ENCODE measurements around the gene GOLGA6L7.
A peak's percentile ranks its signal among the peaks of the same experiment; 100 is the strongest.
"Not testable (repeated sequence)": the region's sequence is repeated elsewhere in the genome, so short reads cannot be mapped to it uniquely, and the experiment has no call there.

GOLGA6L7 gene

DNA sequence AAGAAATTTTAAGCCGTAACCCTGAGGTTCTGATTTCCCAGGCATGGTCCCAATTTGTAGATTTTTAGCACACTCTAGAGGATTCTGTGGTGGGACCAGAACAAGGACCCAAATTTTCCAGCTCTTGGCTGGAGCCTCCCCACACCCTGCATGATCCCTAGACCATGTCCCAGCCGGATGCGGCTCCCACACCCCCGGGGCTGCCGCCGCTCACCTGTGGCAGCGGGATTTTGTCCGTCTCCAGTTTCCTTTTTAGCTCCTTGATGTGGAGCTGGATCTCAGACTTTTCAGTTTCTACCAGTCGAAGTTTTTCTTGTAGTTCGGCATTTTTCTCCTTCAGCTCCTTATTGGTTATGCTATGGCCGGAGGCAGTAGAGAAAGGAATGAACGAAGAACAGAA is 4.9 kb downstream of the GOLGA6L7 start:
- not testable (repeated sequence) for DNase-seq (ENCODE audit: low spot score)

GRCh38 chr15:28842210-28842609 is 6.2 kb downstream of the GOLGA6L7 start:
- not testable (repeated sequence) for DNase-seq (ENCODE audit: low spot score)

DNA sequence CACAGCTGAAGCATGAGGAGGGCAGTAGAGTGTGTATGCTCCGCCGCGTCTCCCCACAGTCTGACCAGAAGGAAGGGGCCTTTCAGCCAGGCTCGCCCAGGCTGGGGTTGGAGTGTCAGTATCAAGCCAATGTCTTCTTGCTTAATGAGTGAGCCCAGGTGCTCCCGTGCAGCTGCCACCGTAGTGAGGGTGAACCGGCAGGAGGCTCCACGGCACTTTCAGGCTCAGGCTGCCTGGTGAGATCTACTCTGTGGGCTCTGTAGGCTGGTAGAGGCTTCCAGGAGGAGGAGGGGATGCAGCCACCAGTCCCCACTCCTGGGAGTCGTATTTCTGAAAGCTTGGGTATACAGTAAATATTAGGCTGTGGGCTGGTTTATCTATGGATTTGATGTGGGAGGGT is 8.2 kb downstream of the GOLGA6L7 start:
- not testable (repeated sequence) for DNase-seq (ENCODE audit: low spot score)

DNA sequence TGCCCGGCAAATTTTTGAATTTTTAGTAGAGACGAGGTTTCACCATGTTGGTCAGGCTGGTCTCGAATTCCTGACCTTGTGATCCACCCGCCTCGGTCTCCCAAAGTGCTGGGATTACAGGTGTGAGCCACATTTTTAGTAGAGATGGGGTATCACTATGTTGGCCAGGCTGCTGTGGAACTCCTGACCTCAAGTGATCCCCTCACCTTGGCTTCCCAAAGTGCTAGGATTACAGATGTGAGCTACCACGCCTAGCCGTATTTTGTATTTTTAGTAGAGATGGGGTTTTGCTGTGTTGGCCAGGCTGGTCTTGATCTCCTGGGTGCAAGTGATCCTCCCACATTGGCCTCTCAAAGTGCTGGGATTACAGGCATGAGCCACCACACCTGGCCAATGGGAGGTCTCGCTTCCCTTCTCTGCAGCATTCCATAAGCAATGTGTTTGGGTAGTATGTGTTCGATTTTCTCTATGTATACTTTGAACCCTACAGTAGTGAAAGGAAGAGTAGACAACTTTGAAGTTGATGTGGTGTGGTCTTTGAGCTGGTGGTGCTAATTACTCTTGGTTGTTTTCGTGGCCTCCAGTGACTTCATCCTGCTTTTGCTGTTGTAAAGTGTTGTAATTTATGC is 13.4 kb downstream of the GOLGA6L7 start:
- not testable (repeated sequence) for DNase-seq (ENCODE audit: low spot score)

DNA sequence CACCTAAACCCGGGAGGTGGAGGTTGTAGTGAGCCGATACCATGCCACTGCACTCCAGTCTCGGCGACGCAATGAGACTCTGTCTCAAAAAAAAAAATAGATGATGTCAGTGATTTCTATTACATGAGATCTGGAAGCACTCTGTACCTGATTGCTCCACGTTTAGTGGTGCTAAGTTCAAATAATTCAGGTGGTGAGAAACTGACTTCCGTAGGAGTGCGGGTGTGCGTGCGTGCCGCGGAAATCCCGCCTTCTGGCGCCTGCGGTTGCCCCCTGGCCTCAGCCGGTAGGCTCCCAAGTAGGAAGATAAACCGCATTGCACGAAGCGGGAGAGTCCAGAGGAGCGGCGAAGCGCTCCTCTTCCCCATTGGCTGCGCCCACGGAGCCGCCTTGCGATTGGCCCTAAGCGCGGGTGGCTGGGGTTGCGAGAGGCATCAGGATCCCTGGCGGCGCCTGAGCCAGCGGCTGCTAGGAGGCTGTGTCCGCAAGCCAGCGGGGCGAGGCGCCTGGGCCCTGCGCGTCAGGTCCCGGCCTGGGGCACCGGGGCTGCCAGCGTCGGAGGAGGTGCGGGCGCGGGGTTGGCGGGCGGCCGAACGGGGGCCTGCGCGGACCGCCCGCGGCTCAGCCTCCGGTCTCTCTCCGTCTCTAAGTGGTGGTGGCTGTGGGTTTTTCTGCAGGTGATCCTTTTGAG is 16.4 kb downstream of the GOLGA6L7 start:
- DNase-seq (ENCODE audit: low spot score): peak; percentile 91

DNA sequence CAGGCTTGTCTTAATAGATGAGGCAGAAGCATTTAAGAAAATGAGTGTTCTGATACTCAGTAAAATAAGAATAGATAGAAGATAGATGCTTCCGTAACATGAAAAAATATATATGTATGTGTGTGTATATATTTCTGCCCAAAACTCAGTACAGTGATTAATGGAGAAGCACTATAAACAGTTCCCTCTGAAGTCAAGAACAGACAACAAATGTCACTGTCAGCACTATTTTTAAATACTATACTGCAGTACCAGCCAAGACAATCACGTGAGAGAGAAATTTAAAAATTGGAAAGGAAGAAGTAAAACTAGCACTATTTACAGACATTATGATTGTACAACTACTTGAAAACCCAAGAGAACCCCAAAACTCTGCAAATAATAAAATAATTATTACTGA is 27.0 kb downstream of the GOLGA6L7 start:
- DNase-seq (ENCODE audit: low spot score): not testable (repeated sequence)

DNA sequence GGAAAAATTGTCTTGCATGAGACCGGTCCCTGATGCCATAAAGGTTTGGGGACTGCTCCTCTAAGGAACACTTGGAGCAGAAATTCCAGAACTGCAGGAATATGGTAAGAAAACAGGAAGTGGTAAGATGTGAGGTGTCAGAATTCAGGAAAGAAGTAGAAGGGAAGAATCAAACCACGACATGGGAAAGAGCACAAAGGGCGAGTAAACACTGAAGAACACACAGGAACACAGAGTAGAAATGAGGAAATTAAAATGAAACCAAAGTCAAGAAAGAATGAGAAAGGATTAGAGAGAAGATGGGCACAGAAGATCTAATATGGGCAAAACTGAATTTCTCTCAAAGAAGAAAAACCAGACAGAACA is 28.5 kb downstream of the GOLGA6L7 start:
- DNase-seq (ENCODE audit: low spot score): not testable (repeated sequence)

- DNase-seq (ENCODE audit: low spot score): not testable (repeated sequence)
Measured at GRCh38 chr15:28819019-28819929, 29.2 kb downstream of the GOLGA6L7 start.

DNA sequence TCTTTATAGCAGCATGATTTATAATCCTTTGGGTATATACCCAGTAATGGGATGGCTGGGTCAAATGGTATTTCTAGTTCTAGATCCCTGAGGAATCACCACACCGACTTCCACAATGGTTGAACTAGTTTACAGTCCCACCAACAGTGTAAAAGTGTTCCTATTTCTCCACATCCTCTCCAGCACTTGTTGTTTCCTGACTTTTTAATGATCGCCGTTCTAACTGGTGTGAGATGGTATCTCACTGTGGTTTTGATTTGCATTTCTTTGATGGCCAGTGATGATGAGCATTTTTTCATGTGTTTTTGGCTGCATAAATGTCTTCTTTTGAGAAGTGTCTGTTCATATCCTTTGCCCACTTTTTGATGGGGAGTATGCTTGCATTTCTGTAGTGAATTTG is 30.3 kb downstream of the GOLGA6L7 start:
- not testable (repeated sequence) for DNase-seq (ENCODE audit: low spot score)

GRCh38 chr15:28814059-28814458 is 34.4 kb downstream of the GOLGA6L7 start:
- not testable (repeated sequence) for DNase-seq (ENCODE audit: low spot score)

GRCh38 chr15:28813392-28813791 is 35.1 kb downstream of the GOLGA6L7 start:
- DNase-seq (ENCODE audit: low spot score): not testable (repeated sequence)

DNA sequence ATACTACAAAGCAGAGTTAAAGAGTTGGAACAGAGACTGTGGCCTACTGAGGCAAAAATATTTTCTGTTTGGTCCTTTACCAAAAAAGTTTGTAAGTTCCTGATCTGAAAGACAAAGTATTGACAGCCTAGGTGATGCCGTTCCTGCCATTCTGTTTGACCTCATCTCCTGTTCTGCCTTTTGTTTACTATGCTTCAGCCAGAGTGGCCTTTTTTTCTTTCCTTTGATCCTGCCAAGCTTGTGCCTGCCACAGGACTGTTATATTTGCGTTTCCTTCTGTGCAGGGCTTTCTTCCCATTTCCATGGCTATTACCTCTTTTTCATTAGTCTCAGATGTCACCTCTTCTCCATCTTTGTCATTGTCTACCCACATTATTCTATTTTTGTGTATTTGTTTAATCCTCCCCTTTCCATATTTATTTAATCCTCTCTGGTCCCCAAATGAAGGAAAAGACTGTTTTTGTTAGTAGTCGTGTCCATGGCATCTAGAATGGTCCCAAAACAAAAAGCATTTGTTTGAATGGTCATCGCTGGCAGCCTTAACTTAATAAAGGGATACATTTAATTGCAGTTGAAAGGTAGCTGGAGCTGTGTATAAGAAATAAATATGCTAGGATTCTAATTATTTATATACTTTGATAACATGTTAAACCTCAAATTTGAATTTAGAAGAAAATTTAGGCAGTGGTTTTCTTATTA is 36.4 kb downstream of the GOLGA6L7 start:
- not testable (repeated sequence) for DNase-seq (ENCODE audit: low spot score)

DNA sequence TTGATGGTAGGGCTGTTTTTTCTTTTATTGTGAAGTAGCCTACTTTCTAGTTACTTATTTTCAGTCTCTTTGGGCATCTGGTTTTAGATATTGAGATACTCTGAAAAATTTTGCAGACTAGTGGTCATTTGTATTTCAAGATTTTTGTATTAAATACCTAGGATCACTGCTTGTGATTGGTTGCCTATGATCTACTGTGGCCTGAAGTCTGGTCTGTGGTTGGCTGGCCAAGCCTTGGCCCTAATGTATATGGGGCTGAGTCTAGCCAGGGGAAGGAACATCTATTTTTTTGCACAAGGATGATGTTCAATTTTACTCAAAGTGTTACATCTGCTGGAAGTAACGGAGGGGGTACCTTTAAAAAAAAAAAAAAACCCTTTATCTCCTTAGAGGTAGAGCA is 38.0 kb downstream of the GOLGA6L7 start:
- not testable (repeated sequence) for DNase-seq (ENCODE audit: low spot score)

- DNase-seq (ENCODE audit: low spot score): not testable (repeated sequence)
Measured at GRCh38 chr15:28808136-28808535, 40.3 kb downstream of the GOLGA6L7 start.

DNA sequence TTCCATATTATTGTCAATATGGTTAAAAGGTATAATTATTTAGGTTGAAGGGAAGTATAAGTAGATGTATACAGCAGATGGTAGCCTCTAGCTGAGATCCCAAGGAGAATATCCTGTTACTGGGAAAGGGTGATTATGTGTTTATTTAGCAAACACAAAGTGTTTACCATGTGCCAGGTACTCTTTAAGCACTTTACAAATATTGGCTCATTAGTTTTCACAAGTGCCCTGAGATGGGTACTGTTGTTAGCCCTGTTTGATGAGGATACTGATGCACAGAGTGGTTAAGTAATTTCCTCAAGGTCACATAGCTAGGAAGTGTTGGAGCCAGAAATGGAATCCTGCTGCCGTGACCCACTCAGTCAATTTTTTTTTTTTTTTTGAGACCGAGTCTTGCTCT is 48.1 kb downstream of the GOLGA6L7 start:
- not testable (repeated sequence) for DNase-seq (ENCODE audit: low spot score)

- DNase-seq (ENCODE audit: low spot score): not testable (repeated sequence)
Measured at GRCh38 chr15:28798234-28798633, 50.2 kb downstream of the GOLGA6L7 start.

DNA sequence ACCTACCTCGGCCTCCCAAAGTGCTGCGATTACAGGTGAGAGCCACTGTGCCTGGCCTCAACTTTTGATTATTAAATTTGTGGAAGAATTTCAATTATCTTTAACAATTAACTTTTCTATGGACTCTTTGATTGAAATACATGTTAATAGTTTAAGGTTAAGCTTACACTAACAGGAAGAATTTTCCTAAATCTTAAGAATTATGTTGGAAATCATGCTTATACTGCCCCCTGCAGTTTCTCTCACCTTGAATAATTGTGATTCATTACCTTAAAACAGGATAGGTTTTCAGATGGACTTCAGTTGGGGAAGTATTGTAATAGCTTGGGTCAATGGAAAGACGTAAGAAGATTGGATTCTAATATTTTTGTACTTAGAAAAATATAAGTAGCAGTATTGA is 54.2 kb downstream of the GOLGA6L7 start:
- not testable (repeated sequence) for DNase-seq (ENCODE audit: low spot score)
